Measurements from ENCODE around the gene LSAMP. TPM values are rescaled to one million over a fixed set of nuclear protein-coding genes. Genes with fewer than 3 reads are reported as not detected.

LSAMP gene
- total and polyA plus RNA-seq, 3 donors from 2014 or later, result 3.1 to 10.3 (median 9.1) TPM

GRCh38 chr3:116020989-116021388 is 424.3 kb downstream of the LSAMP start:
- 89 to 91% methylated on average over 1 of the region's 1 CpG for WGBS, 2 donors
- DNase-seq, result no peak
- Histone ChIP-seq H3K4me3 (no peak overlapping the region), H3K9me3 (no peaks in the 10 kb centered on the region), H3K36me3 (ENCODE audit: low read depth, missing control alignments) (no peaks in the 10 kb centered on the region), H3K27ac (no peak overlapping the region), H3K27me3 (no peaks in the 10 kb centered on the region), H3K4me1 (no peaks in the 10 kb centered on the region)
- intact Hi-C loops (cut with DNase I; ENCODE audit: low total_unique reads), result no loop called here
- TF ChIP-seq CTCF (IDR thresholded peaks at IDR 0.05), result no peak
- no peak for TF ChIP-seq POLR2A (IDR thresholded peaks at IDR 0.05)

- intact Hi-C loops (cut with DNase I; ENCODE audit: low total_unique reads), result no loop called here
- TF ChIP-seq POLR2A (IDR thresholded peaks at IDR 0.05) (no peak), CTCF (IDR thresholded peaks at IDR 0.05) (no peak)
These were observed 424.8 kb downstream of the LSAMP start for GRCh38 chr3:116020495-116020894.

GRCh38 chr3:116019254-116019763 is 426.0 kb downstream of the LSAMP start:
- Histone ChIP-seq H3K9me3 (no peaks in the 10 kb centered on the region), H3K27ac (no peak overlapping the region), H3K36me3 (ENCODE audit: low read depth, missing control alignments) (no peaks in the 10 kb centered on the region), H3K27me3 (no peaks in the 10 kb centered on the region), H3K4me3 (no peak overlapping the region), H3K4me1 (no peaks in the 10 kb centered on the region)
- intact Hi-C loops (cut with DNase I; ENCODE audit: low total_unique reads), result no loop called here
- DNase-seq, result no peak
- 85 to 90% methylated on average over 4 of the region's 4 CpGs for whole genome bisulfite sequencing, 2 donors
- TF ChIP-seq CTCF (IDR thresholded peaks at IDR 0.05), result no peak
- no peak for TF ChIP-seq POLR2A (IDR thresholded peaks at IDR 0.05)

More at GRCh38 chr3:116020495-116020894, 424.8 kb downstream of the LSAMP start:
- Histone ChIP-seq H3K9me3 (no peaks in the 10 kb centered on the region), H3K27me3 (no peaks in the 10 kb centered on the region), H3K36me3 (ENCODE audit: low read depth, missing control alignments) (no peaks in the 10 kb centered on the region), H3K27ac (no peak overlapping the region), H3K4me1 (no peaks in the 10 kb centered on the region), H3K4me3 (no peak overlapping the region)
- no peak for DNase-seq
- WGBS, 2 donors, result 80 to 82% methylated on average over 4 of the region's 4 CpGs

- Histone ChIP-seq H3K27ac (no peak overlapping the region), H3K9me3 (no peaks in the 10 kb centered on the region), H3K27me3 (no peaks in the 10 kb centered on the region), H3K36me3 (ENCODE audit: low read depth, missing control alignments) (no peaks in the 10 kb centered on the region), H3K4me3 (no peak overlapping the region), H3K4me1 (no peaks in the 10 kb centered on the region)
- WGBS, 2 donors, result 93 to 98% methylated on average over 1 of the region's 1 CpG
- DNase-seq, result no peak
- TF ChIP-seq CTCF (IDR thresholded peaks at IDR 0.05) (no peak), POLR2A (IDR thresholded peaks at IDR 0.05) (no peak)
- intact Hi-C loops (cut with DNase I; ENCODE audit: low total_unique reads), result no loop called here
These were observed 426.6 kb downstream of the LSAMP start for GRCh38 chr3:116018646-116019045.

GRCh38 chr3:116015931-116016330 is 429.4 kb downstream of the LSAMP start:
- Histone ChIP-seq H3K4me3 (no peak overlapping the region), H3K36me3 (ENCODE audit: low read depth, missing control alignments) (no peaks in the 10 kb centered on the region), H3K4me1 (no peaks in the 10 kb centered on the region), H3K27me3 (no peaks in the 10 kb centered on the region), H3K27ac (no peak overlapping the region), H3K9me3 (no peaks in the 10 kb centered on the region)
- intact Hi-C loops (cut with DNase I; ENCODE audit: low total_unique reads), result no loop called here
- DNase-seq, result no peak
- TF ChIP-seq POLR2A (IDR thresholded peaks at IDR 0.05) (no peak), CTCF (IDR thresholded peaks at IDR 0.05) (no peak)
- 83 to 84% methylated on average over 2 of the region's 2 CpGs for WGBS, 2 donors
